Activated CD4-positive, alpha-beta T cell treated with anti-CD3 and anti-CD28 coated beads, Interleukin-10, Interleukin-2, amounts not matched to agents 100 ng/mL and 50 ng/mL, durations not matched to agents 16 hours and 8 hours (primary cell): ENCODE results near the gene MSI2.

ENCODE experiments used
- DNase-seq: peaks from one replicate; pipeline ENCODE4 v3.0.0-alpha.2; 2020

MSI2 gene

DNA sequence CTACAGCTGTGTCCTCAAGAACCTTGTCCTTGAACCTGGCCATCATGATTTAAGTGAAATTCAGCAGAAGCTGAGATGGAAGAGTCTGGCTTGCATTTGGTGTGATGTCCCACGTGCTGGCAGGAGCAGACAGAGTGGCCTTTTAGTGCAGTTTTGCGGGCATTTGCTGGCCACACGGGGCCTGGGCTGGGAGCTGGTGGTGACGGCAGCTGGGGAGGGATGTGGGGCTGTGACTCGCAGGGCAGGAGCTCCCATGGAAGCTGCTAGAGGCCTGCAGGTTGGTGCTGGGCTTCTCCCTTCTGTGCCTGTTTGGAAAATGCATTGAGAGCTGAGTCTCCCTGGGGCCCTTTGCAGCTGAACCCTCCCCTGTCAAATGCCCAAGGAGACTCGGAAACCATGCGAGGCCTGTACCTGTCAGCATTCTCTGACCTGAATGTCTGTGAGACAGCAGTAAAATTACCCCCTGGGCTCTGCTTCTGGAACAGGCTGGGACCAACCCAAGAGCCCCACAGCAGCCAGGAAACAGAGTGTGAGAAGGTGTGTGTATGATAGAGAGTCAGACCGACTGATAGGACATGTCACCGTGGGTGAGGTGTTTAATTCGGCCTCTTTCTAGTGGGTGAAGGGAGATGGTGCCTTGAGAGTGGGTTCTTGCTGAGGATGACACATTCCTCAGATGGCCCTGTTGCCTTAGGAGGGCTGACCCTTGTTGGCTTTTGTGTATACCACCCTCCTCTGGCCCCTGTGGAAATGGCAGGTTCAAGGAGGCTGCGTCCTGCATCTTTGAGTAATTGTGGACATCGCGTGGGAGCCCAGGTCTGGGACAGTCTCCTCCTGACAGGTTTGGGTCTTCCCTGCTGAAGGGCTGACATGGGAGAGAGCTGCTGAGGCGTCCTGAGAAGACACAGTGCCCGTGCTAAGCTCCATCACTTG, 145.5 kb downstream of the MSI2 start:
- DNase-seq: no peak

DNA sequence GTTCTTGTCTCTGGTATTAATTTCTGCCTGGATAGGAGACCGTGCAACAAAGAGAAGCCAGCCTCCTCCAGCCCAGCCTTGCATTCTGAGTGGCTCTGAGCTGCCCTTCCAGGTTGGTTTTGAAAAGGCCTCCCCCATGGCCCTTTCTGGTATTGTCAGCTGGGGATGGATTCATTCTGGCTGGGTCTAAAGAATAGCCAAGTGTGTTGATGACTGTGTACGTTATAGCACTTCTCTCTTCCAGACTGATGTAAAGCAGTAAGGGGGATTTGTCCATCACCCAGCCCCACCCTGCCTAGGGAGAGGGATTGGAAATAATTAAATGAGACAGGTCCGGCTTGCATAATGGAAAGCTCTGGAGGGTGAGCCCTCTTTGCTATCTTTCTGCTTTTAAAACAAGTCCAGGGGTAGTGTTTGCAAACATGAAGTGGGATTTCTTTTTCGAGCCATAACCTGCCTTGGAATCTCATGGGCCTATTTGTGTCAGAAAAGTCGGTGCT, 146.4 kb downstream of the MSI2 start:
- no peak for DNase-seq

DNA sequence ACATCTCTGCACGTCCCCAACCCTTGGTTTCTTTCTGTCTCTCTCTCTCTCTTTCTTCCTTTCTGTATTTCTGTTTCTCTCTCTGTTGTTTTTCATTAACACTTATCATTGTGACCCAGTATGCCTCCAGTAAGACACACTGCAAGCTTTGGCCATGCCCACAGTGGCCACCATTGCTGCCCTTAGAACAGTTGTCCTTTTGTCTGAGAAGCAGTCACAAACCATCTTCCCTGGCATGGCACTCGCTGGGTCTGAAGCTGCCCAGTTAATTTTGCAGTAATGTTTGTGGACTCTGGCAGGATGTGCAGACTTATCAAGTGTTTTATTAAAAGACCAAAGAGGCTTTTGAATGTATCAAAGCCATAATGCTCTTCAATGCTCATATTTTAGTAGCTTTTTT, 146.9 kb downstream of the MSI2 start:
- DNase-seq: no peak

- DNase-seq: no peak
Measured at GRCh38 chr17:57404073-57404472, 147.8 kb downstream of the MSI2 start.

GRCh38 chr17:57404795-57405490, 148.6 kb downstream of the MSI2 start:
- DNase-seq: no peak

DNA sequence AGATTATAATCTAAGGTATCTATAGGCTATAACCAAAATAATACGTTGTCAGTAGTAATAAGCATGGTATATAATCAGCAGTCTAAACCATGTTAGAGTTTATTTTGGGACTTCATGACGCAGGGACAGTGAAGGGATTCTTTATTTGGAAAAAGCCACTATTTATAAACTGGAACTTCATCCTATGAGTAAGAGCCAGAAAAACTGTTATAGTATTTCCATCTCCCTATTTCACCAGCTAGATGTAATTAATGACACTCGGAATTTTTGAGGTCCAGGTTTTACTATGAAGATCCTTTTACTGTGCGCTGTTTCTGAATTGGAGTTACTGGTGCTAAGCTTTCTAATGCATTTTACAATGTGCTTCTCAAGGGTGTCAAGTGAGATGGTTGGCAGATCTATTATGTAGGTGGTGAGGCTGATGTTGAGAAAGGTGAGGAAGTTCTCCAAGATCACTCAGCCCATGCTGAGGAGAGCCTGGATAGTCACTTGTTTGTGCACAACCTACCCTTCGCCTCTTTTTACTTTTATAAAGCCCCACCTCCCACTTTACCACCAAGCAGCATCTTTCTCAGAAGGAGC, 149.3 kb downstream of the MSI2 start:
- no peak for DNase-seq

DNA sequence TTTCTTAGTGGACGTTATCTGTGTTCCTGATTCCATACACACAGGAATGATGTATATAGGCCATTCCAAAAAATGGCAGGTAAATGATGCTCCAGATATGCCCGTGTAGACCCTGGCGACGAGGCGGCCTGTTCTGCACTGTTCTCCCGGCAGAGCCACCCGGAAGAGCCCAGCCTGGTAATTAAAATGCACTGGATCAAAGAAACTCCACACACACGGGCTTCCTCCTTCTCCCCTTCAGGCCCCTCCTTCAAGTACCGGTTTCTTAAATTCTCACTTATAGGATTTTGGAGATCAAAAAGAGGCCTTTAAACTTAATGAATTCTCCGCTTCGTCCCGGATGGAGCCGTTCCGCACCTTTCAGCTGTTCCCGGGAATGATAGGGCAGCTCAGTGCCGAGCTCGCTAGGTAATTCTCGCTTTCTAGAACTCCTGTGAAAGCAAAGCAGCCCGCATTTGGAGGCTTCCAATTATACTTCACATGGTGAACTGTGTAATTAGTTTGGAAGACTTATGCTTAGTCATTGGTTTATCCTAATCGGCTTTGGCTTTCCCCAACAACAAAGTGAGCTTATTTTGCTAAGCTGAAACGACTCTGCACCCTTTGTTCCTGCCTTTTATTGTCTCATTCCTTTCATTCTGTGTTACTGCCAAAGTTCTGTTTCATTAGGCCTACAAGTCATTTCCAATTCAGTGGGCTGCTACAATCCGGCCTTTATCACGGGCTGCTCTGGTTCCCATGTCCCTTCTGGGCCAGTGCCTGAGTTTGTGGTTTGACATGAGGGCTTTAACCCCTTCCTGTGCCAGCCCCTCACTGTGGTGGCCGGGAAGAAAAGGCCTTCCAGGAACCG, 150.0 kb downstream of the MSI2 start:
- no peak for DNase-seq

DNA sequence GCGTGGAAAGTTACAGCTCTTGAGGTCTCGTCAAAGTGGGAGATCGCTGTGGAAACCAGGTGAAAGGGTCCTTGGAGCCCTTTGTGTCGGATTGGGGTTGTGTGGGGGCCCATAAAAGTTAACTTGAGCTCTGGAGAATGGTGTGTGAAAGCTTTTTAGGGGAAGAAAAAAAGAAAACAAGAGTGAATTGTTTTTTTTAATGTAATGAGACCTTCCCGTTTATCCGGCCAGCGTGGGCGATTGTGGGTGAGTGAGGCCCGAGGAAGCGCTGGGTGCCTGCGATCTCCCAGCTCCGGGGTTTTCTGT, 150.6 kb downstream of the MSI2 start:
- DNase-seq: no peak

DNA sequence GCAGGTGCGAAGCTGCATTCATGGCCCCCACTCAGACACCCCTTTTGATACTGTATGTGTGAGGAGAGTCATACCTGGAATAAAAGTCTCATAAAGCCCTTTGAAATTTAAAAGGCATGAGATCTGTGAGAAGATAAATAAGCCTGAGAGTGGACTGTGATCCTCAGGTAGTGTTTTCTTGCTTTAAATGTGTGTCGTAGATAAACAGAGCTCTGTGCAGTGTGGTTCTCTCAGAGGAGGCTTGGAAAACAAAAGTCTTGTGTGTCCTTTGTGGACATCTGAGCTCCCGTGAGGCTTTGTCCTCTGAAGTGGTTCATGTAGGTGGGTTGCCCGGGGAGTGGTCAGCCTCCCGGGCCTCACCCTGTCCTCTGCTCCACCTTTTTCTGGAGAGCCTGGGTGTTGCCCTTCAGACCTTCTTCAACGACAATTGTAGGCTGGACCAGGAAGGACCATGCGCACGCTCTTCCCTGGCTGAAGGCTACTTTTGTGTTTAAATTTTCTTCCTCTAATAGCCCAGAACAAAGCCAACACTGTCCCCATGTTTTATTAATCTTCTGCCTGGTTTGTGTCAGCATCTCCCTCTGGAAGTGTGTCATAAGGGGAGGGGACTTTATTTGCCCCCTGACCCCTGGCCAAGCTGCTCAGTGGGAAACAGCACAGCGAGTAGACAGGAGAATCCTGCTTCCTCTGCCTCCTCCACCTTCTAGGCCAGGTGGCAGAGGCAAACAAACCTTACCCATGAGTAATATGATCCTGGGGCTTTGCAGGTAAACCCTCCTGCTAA, 151.2 kb downstream of the MSI2 start:
- peak; percentile 27 for DNase-seq

DNA sequence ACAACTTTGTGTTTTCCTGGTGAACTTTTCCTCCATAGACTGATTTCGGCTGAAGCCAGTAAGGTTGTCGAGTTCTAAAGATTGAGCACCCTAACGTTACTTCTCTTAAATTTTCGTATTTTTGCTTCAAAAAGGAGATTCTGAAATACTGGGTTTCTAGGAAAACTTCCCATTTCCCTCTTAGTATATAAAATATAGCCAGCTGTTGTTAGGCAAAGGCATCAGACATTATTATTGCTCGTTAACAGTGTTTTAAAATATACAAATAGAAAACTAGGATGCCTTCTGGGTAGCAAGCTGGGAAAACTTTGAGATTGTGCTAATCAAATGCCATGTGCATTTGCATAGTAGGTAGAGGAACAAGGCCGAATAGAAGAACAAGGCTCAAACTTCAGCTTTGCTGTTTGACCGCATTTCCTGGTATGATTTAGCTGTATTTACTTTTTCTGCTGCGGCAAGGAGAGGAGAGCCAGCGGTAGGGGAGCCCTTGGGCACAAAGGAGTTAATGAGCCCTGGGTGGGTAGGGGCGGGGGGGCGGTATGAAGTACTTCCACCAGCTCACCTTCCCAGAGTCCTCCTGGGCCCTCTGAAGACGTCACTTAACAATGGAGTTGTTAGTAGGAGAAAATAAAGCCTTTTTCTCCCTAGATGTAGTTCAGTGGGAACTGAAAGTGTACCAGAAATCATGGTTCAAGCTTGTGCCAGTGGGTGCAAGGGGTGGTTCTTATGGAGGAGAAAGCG, 151.9 kb downstream of the MSI2 start:
- peak; percentile 76 for DNase-seq

DNA sequence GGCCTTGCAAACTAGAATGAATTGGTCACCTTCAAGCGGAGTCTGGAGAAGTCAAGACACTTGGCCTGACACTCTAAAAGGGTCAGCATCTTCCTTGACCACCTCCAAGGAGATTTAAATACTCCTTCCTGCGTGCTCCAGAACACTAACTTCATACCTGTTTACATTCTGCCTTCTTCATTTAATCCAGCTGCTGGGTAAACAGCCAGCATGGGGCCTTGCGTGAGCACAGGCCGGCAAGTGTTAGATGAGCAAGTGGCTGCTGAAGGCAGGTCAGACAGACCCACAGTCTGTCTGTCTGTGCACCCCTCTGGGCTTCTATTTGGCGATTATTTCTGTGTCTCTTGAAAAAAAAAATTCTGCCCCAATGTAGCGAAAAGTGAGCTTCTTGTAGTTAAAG, 153.8 kb downstream of the MSI2 start:
- no peak for DNase-seq

- DNase-seq: no peak
Measured at GRCh38 chr17:57412520-57413096, 156.3 kb downstream of the MSI2 start.

DNA sequence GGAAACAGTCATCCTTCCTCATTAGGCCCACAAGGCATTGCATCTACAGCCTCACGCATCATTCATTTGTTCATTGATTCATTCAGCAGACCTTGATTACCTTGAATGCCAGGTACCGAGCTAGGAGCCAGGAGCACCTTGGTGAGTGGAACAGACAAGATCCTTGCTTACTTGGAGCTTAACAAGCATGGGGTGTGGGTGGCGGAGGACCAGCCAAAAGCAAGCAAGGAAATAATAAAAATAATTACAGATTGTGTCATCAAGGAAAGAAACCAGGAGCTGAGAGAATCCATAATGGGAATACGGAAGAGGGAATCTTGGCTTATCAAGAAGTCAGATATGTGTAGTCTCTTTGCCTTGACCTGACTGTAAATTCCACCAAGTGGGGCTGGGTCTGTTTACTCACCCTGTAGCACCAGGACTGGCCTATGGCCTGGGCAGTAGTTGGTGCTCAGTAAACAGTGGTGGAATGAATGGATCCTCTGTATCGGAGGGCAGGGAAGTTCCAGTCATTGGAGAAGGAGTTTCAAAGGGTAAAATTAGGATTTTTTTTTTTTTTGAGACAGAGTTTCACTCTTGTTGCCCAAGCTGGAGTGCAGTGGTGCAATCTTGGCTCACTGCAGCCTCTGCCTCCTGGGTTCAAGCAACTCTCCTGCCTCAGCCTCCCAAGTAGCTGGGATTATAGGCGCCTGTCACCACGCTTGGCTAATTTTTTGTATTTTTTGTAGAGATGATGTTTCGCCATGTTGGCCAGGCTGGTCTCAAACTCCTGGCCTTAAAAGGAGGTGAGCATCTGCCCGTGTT, 157.7 kb downstream of the MSI2 start:
- no peak for DNase-seq

DNA sequence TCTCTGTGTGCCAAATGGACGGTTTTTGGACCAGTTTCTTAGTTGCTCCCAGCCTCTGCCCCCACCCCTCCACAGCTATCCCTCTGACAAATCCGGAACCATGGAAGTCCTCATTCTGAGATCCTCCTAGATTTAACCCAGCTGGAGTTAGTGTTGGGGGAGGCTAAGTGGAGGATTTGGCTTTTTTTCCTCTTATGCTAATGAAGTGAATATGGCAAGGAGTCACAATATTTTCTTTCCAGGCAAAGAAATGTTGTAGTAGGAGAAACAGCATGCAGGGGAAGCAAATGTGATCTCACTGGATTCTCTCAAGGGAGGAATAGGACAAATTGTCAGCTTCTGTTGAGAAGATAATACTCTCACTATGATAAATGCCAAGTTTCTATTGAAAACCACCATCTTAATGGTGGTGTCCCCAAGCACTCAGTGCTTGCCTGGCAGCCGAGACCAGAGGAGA, 159.5 kb downstream of the MSI2 start:
- DNase-seq: no peak

DNA sequence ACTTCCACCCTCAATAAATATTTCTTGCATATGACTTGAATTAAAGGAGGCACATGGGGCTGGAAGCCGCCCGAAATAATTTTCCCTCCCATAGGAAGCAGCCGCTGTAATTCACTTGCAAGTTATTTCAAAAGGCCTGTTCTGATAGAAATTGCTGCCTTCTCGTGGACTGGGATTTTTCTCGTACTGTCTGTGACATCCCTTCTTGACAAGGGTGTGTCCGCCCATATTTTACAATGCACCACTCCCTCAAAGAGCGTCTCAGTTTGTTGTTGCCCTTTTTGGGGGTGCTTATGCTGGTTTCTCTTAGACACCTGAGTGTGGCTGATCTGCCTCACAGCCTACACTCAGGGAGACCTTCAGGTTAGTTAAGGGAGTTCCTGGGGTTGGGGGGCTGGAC, 160.0 kb downstream of the MSI2 start:
- DNase-seq: no peak

DNA sequence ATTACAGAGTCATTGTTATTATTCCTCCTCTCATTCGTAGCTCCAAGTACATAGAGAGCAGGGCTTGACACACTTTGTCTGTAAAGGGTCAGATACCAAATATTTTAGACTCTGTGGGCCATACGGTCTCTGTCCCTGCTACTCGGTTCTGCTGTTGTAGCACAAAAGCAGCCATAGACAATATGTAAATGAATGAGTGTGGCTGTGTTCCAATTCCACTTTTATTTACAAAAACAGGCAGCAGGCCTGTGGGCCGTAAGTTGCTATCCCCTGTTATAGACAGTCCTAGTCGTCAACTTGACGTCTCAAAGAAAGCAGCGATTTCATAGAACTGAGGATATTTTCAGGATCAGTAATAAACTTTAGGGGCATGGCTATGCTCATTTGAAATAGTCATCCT, 161.6 kb downstream of the MSI2 start:
- DNase-seq: no peak

DNA sequence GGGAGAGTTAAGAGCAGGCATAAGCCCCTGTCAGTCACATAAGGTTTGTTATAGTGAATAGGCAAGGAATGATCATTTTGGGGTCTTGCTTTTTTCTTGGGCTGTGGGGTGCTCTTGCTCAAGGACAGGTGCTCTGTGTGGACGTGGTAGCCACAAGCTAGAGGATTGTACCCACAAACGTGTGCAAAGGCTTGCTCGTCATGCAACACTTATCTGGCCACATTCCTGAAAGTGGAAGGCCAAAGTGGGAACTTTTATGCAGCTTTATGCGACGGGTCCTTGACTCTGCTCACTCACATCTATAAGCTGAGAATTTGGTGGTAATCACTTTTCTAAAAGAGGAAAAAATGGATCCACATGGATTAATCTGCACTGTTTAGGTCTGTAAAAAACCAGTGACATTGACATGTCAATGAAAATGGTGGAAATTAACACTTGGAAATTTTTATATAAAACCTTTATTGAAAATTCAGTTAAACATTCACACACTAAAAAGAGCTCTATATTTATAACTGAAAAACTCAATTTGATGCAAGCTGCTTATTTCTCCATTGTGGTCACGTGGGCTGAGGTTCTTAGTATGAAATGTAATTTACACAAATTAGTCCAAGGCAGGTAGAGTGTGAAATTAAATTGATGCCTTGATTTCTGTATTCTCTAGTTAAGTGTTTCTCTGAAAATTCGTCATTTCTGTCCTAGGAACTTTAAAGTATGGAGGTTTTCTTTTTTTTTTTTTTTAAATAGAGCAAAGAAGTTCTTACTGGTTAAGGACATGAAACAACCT, 162.3 kb downstream of the MSI2 start:
- peak; percentile 36 for DNase-seq

GRCh38 chr17:57419940-57420550, 163.7 kb downstream of the MSI2 start:
- DNase-seq: no peak
